DLD1 (cell line): Measurements from ENCODE around the gene DIP2C.
"Not testable (repeated sequence)": the region's sequence is repeated elsewhere in the genome, so short reads cannot be mapped to it uniquely, and the experiment has no call there.

Experiments used
- in situ Hi-C: cut with HindIII; loops from 2 replicates; pipeline ENCODE4 v1.10.0; 2017; ENCODE audit warnings: low sequenced_read_pairs

The DIP2C gene

GRCh38 chr10:644076-644942 lies 45.2 kb downstream of the DIP2C start:
- in situ Hi-C loops: no loop called here

GRCh38 chr10:642186-642890 lies 47.1 kb downstream of the DIP2C start:
- in situ Hi-C loops: no loop called here

GRCh38 chr10:641149-642010 lies 48.1 kb downstream of the DIP2C start:
- in situ Hi-C loops: no loop called here

- in situ Hi-C loops: no loop called here
Observed at GRCh38 chr10:640673-641045, 48.8 kb downstream of the DIP2C start.

GRCh38 chr10:639751-640672 lies 49.5 kb downstream of the DIP2C start:
- in situ Hi-C loops: no loop called here

- in situ Hi-C loops: no loop called here
Observed at GRCh38 chr10:639001-639750, 50.3 kb downstream of the DIP2C start.

GRCh38 chr10:637771-638195 lies 51.7 kb downstream of the DIP2C start:
- in situ Hi-C loops: no loop called here

- in situ Hi-C loops: no loop called here
Observed at GRCh38 chr10:637221-637620, 52.2 kb downstream of the DIP2C start.

- in situ Hi-C loops: no loop called here
Observed at GRCh38 chr10:636769-637168, 52.7 kb downstream of the DIP2C start.

- in situ Hi-C loops: no loop called here
Observed at GRCh38 chr10:636016-636730, 53.3 kb downstream of the DIP2C start.

- in situ Hi-C loops: no loop called here
Observed at GRCh38 chr10:635088-635861, 54.2 kb downstream of the DIP2C start.

GRCh38 chr10:634256-634655 lies 55.2 kb downstream of the DIP2C start:
- in situ Hi-C loops: no loop called here

GRCh38 chr10:633279-634245 lies 55.9 kb downstream of the DIP2C start:
- in situ Hi-C loops: no loop called here

- in situ Hi-C loops: not testable (repeated sequence)
Observed at GRCh38 chr10:632807-633177, 56.7 kb downstream of the DIP2C start.

- in situ Hi-C loops: not testable (repeated sequence)
Observed at GRCh38 chr10:632155-632806, 57.2 kb downstream of the DIP2C start.

GRCh38 chr10:631266-631665 lies 58.2 kb downstream of the DIP2C start:
- in situ Hi-C loops: no loop called here
